IgD-negative memory B cell (primary cell): ENCODE measurements around the gene RBBP8NL. TPM values are rescaled to one million over a fixed set of nuclear protein-coding genes. Genes with fewer than 3 reads are reported as not detected.

Experiments
- H3K27ac Mint-ChIP-seq, 3 donors: one replicate each; pipeline ENCODE4 v1.8.0; 2020 to 2022; ENCODE audit warnings: mild to moderate bottlenecking in 3 of 3, mixed read lengths in 3 of 3, moderate library complexity in 1 of 3
- H3K27me3 Mint-ChIP-seq: one replicate; pipeline ENCODE4 v1.8.0; 2021; ENCODE audit warnings: mixed read lengths
- H3K36me3 Mint-ChIP-seq: one replicate; pipeline ENCODE4 v1.8.0; 2020; ENCODE audit warnings: mild to moderate bottlenecking, mixed read lengths
- H3K4me1 Mint-ChIP-seq, 3 donors: one replicate each; pipeline ENCODE4 v1.8.0; 2020 to 2022; ENCODE audit warnings: mixed read lengths in 3 of 3, mild to moderate bottlenecking in 1 of 3
- H3K4me3 Mint-ChIP-seq, 4 donors: one replicate each; pipeline ENCODE4 v1.8.0; 2020 to 2022; ENCODE audit warnings: mild to moderate bottlenecking in 4 of 4, mixed read lengths in 4 of 4, moderate library complexity in 3 of 4
- H3K9me3 Mint-ChIP-seq, 3 donors: one replicate each; pipeline ENCODE4 v1.8.0; 2020 to 2021; ENCODE audit warnings: mixed read lengths in 3 of 3, mild to moderate bottlenecking in 1 of 3
- polyA plus RNA-seq: library from polyadenylated mRNA; unstranded; fragments of 300-500 nt; fragmentation: Illumina TruSeq; gene quantifications from one replicate; pipeline ENCODE4 v1.2.3, GENCODE V29; 2021

Gene RBBP8NL
- not detected for polyA plus RNA-seq

- H3K36me3 Mint-ChIP-seq = no peaks in the 10 kb centered on the region
- H3K4me1 Mint-ChIP-seq = no peaks in the 10 kb centered on the region
- no peaks in the 10 kb centered on the region for H3K9me3 Mint-ChIP-seq
- H3K27ac Mint-ChIP-seq = no peak within 1 kb of the TSS
- H3K4me3 Mint-ChIP-seq = no peak within 1 kb of the TSS
- peaks cover 11% of the 10 kb centered on the region for H3K27me3 Mint-ChIP-seq
These were observed at the start of gene RBBP8NL for GRCh38 chr20:62427172-62428001. Gene RBBP8NL, minus strand, starts transcription at chr20:62427539. Its CDS starts 7,892 bp downstream, at chr20:62419647.

- Mint-ChIP-seq H3K4me3 (peak overlapping the region in 1 of 4 donors; percentile 78), H3K27me3 (peaks cover 32% of the 10 kb centered on the region), H3K9me3 (no peaks in the 10 kb centered on the region), H3K4me1 (peaks cover 0 to 6% (median 6%) of the 10 kb centered on the region in 3 donors), H3K27ac (no peak overlapping the region), H3K36me3 (no peaks in the 10 kb centered on the region)
These were observed 48.9 kb upstream of the RBBP8NL start for GRCh38 chr20:62476056-62476838.

GRCh38 chr20:62475772-62476055 is 48.4 kb upstream of the RBBP8NL start, which contains the start of gene GATA5:
Gene GATA5, minus strand, starts transcription at chr20:62475995. Its CDS starts 474 bp downstream, at chr20:62475521.
- Mint-ChIP-seq H3K27ac (no peak within 1 kb of the TSS), H3K27me3 (peaks cover 32% of the 10 kb centered on the region), H3K9me3 (no peaks in the 10 kb centered on the region), H3K4me1 (peaks cover 0 to 6% (median 6%) of the 10 kb centered on the region in 3 donors), H3K4me3 (peak within 1 kb of the TSS in 1 of 4 donors; percentile 78), H3K36me3 (no peaks in the 10 kb centered on the region)

- Mint-ChIP-seq H3K36me3 (no peaks in the 10 kb centered on the region), H3K9me3 (no peaks in the 10 kb centered on the region), H3K27ac (no peak overlapping the region), H3K4me1 (peaks cover 0 to 6% (median 6%) of the 10 kb centered on the region in 3 donors), H3K27me3 (peaks cover 34% of the 10 kb centered on the region), H3K4me3 (peak overlapping the region in 1 of 4 donors; percentile 43)
These were observed 47.9 kb upstream of the RBBP8NL start for GRCh38 chr20:62475027-62475771.

DNA sequence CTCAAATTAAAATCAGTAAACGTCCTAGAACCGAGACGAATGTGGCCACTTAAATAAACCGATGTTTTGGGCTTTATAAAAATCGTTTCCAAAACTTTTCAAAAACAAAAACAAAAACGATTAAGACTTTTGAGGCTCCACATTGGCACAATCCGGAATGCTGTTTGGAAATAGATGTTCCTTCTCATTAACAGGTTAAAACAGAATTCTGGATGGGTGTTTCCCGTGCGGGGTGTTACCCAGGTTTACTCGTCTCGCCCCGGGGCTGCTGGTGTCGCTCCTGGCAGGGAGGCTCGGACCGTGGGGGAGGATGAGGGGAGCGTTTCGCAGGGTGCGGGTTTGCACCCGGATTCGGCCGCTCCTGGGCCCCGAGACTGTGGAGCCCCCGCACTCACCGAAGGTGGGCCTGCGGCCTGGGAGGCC is 47.3 kb upstream of the RBBP8NL start:
- Mint-ChIP-seq H3K27me3 (peaks cover 33% of the 10 kb centered on the region), H3K36me3 (no peaks in the 10 kb centered on the region), H3K4me1 (peaks cover 0 to 6% (median 6%) of the 10 kb centered on the region in 3 donors), H3K9me3 (no peaks in the 10 kb centered on the region), H3K27ac (no peak overlapping the region), H3K4me3 (no peak overlapping the region)

DNA sequence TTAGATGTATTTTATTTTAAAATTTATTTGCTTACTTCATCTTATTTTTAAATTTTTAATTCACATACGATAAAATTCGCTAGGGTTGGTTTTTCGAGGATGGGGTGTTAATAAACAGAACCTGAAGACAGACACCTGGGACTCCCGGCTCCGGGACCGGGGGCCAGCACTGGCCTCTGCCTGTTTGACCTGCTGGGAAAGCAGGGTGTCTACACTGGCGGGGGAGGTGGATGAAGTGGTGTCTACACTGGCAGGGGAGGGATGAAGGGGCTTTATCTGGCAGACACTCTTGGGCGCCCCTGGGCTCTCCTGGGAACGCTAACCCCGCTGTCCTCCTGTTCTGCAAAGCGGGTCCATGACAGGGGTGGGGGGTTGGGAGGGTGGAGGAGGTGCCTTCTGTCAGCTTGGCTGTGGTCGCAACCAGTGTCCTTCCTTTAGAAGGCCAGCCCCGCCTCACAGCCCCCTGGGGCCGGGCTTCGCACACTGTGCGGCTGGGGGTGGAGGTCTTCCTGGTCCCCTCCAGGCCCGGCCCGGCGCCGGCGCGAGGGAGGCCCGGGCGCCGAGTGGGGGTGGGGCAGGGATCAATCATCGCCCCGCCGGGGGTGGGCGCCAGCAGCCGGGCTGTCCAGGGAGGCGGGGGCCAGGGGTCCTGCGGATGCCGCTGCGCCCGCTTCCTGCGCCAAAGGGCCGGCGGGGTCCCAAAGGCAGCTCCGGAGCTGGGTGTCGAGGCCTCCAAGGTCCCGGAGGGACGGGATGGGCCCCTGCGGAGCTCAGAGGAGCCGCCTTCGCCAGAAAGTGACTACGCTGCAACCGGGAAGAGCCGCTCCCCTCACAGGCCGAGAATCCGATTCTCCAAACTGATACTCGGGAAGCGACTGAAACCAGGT is 46.6 kb upstream of the RBBP8NL start:
- H3K27ac Mint-ChIP-seq = no peak overlapping the region
- H3K4me1 Mint-ChIP-seq = peaks cover 0 to 6% (median 2%) of the 10 kb centered on the region in 3 donors
- H3K36me3 Mint-ChIP-seq = no peaks in the 10 kb centered on the region
- H3K27me3 Mint-ChIP-seq = peaks cover 33% of the 10 kb centered on the region
- H3K4me3 Mint-ChIP-seq = no peak overlapping the region
- no peaks in the 10 kb centered on the region for H3K9me3 Mint-ChIP-seq

DNA sequence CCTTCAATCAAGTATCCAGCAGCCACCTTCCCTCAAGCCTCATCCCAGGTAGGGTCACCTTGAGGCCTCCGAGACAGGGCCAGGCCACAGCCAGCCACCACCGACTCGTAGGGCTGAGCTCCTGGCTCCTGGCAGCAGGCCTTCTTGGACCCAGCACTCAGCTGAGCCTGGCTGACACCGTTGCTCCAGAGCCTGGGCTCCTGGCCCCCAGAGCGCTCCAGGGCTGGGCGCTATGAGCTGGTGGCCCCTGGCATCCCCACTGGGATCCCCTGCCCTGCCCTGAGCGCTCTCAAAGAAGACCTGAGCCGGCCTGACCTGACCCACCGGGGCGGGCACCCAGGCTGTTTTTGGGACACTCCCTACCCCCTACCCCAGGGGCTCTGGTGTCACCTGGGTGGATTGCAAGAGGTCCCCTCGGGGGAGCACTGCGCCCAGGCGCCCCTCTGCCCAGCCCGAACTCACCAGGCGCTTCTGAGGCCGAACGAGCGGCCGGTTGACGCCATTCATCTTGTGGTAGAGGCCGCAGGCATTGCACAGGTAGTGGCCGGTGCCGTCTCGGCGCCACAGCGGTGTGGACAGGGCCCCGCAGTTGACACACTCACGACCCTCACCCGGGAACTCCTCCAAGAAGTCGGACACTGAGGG is 45.7 kb upstream of the RBBP8NL start:
- Mint-ChIP-seq H3K4me1 (peaks cover 0 to under 1% (median 0%) of the 10 kb centered on the region in 3 donors), H3K27ac (peak overlapping the region in 1 of 3 donors; percentile 82), H3K36me3 (no peaks in the 10 kb centered on the region), H3K4me3 (peak overlapping the region in 1 of 4 donors; percentile 49), H3K9me3 (no peaks in the 10 kb centered on the region), H3K27me3 (peaks cover 28% of the 10 kb centered on the region)

GRCh38 chr20:62472138-62472940 is 45.0 kb upstream of the RBBP8NL start:
- Mint-ChIP-seq H3K4me3 (peak overlapping the region in 1 of 4 donors; percentile 49), H3K9me3 (no peaks in the 10 kb centered on the region), H3K27me3 (peaks cover 24% of the 10 kb centered on the region), H3K27ac (peak overlapping the region in 1 of 3 donors; percentile 82), H3K36me3 (no peaks in the 10 kb centered on the region), H3K4me1 (no peaks in the 10 kb centered on the region)

- no peak overlapping the region for H3K27ac Mint-ChIP-seq
- H3K27me3 Mint-ChIP-seq = peaks cover 17% of the 10 kb centered on the region
- no peaks in the 10 kb centered on the region for H3K9me3 Mint-ChIP-seq
- no peaks in the 10 kb centered on the region for H3K4me1 Mint-ChIP-seq
- no peaks in the 10 kb centered on the region for H3K36me3 Mint-ChIP-seq
- no peak overlapping the region for H3K4me3 Mint-ChIP-seq
These were observed 43.1 kb upstream of the RBBP8NL start for GRCh38 chr20:62470459-62470858.

DNA sequence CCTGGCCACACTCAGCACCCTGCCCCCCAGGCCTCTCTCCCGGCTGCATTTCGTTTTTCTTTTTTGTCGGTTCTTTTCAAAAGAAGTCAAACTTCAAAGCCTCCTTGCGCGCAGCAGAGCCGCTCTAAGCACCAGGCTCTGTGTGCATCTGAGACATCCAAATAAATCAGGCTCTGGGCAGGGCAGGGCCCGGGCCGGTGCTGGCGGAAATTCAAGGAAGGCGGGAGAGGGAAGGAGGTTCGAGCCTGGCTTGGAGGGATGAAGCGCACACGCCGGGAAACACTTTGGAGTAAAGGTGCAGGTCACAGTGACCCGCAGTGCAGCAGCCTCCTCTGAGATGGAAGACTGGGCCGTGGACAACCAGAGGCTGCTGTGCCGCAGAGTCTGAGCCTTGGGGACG is 42.7 kb upstream of the RBBP8NL start:
- Mint-ChIP-seq H3K4me1 (no peaks in the 10 kb centered on the region), H3K4me3 (no peak overlapping the region), H3K36me3 (no peaks in the 10 kb centered on the region), H3K27me3 (peaks cover 17% of the 10 kb centered on the region), H3K9me3 (no peaks in the 10 kb centered on the region), H3K27ac (no peak overlapping the region)

GRCh38 chr20:62469352-62469751 is 42.0 kb upstream of the RBBP8NL start:
- Mint-ChIP-seq H3K27me3 (peaks cover 17% of the 10 kb centered on the region), H3K4me3 (no peak overlapping the region), H3K9me3 (no peaks in the 10 kb centered on the region), H3K27ac (no peak overlapping the region), H3K36me3 (no peaks in the 10 kb centered on the region), H3K4me1 (no peaks in the 10 kb centered on the region)

DNA sequence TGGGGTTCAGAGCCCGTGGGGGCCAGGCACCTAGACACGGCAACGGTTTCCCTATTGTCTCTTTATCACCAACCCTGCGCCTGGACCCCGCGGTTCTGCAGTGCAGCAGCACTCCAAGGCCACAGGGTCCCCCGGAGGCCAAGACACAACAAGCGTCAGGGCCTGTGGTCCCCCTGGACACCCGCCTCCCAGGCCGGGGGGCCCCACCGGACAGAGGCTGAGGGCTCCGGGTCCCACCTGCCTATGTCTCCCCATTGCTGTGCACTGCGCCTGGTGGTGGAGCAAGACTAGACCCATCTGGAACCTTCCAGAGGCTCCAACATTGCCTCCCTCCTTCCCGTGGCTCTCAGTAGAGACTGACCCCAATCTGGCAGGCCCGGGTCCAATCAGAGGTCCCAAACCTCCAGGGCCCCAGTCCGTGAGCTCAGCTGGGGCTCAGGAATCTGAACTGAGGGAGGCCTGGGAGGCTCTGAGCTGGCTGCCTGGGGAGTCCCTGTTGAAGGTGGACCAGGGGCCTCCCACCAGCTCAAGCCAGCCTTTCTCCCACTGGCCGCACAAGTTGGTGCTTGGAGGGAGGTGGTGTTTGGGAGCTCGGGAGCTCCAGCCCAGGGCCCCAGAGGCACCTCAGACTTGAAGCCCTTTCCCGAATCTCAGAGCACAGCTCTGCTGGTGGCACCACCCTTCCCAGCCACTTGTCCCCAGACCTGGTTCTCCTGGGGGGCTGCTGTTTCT is 39.6 kb upstream of the RBBP8NL start:
- no peaks in the 10 kb centered on the region for H3K36me3 Mint-ChIP-seq
- no peaks in the 10 kb centered on the region for H3K4me1 Mint-ChIP-seq
- H3K27me3 Mint-ChIP-seq = peaks cover 11% of the 10 kb centered on the region
- H3K9me3 Mint-ChIP-seq = no peaks in the 10 kb centered on the region
- no peak overlapping the region for H3K27ac Mint-ChIP-seq
- no peak overlapping the region for H3K4me3 Mint-ChIP-seq
